SW 1271 (cell line): ENCODE measurements around the gene CYLD.

Experiments used
- DNase-seq, 2 experiments: peaks; one replicate each; lab custom pipeline; 2025; lab: John Stamatoyannopoulos, UW

CYLD gene

DNA sequence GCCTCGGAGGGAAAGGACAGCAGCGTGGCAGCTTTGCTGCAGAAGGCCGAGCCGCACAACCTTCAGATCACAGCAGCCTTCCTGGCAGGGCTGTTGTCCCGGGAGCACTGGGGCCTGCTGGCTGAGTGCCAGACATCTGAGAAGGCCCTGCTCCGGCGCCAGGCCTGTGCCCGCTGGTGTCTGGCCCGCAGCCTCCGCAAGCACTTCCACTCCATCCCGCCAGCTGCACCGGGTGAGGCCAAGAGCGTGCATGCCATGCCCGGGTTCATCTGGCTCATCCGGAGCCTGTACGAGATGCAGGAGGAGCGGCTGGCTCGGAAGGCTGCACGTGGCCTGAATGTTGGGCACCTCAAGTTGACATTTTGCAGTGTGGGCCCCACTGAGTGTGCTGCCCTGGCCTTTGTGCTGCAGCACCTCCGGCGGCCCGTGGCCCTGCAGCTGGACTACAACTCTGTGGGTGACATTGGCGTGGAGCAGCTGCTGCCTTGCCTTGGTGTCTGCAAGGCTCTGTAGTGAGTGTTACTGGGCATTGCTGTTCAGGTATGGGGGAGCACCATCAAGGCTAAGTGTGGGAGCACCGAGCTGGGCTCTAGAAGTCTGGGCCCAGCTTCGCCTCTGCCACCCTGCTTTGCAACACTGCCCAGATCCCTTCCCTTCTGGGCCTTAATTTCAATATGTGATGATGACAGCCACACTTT lies 29.9 kb upstream of the CYLD start:
- DNase-seq: no peak

DNA sequence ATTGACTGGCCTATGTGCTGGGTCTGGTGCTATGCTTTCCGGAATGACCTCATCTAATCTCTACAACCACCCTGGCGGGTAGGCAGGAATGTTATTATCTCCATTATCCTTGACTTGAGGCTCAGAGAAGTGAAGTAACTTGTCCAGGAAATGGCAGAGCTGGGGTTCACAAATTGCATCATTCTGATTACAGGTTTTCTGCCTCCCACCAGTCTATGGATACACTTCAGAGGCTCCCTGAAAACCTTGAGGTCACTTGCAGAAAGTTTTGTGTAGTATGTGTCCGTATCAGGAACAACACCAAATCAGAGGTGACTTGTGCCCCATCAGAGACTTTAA lies 29.4 kb upstream of the CYLD start:
- no peak for DNase-seq

DNA sequence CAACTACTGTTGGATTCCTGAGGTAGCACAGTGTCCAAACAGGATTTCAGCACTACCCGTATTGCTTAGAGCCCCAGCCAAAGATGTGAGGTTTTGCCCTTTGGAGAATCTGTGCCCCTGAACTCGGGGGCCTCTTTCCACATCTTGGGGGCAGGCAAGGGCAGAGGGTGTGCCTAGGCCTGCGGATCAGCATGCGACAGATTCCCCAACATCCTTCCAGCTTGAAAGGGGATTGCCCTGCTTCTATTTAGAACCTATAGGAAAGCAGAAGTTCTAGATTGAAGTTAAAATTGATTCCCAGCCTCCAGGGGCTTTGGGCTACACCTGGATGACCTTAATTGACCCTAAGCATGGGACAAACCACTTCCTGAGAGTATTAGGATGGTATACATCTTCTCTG lies 28.9 kb upstream of the CYLD start:
- DNase-seq: no peak

DNA sequence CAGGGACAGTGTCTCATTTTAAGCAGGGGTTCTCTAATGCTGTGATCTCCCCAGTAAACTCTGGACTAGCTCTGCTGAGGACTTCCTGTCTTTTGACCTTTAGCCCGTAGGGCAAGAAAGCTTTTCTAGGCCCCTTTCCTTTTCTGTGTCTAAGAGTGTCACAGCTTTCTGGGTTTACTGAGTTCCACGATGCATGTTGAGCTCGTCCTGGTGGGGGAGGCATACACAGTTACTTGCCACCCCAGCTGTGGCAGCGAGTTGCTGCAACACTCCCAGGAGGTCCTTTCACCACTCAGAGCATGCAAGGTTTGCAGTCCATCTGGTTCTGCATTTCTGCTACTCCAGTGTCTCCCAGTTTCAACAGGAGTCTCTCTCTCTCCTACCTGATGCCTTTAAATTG lies 24.8 kb upstream of the CYLD start:
- no peak for DNase-seq

DNA sequence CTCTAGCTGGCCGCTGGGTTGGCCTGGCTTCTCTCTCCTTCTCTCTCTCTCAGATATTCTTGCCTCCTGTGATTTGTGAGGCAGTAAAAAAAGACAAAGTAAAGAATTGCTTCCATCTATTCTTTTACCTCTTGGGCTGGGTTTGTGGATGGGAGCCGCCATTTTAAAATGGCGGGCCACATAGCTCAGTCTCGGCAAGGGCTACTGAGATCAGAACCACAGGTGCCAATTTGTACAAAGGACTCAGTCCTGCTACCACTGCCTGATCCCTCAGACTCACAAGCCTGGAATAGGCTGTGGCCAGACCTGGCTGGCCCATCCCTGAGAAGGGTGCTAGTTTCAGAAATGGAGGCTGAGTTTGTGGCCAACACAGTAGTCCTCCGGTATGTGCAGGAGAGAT lies 24.4 kb upstream of the CYLD start:
- DNase-seq: no peak

DNA sequence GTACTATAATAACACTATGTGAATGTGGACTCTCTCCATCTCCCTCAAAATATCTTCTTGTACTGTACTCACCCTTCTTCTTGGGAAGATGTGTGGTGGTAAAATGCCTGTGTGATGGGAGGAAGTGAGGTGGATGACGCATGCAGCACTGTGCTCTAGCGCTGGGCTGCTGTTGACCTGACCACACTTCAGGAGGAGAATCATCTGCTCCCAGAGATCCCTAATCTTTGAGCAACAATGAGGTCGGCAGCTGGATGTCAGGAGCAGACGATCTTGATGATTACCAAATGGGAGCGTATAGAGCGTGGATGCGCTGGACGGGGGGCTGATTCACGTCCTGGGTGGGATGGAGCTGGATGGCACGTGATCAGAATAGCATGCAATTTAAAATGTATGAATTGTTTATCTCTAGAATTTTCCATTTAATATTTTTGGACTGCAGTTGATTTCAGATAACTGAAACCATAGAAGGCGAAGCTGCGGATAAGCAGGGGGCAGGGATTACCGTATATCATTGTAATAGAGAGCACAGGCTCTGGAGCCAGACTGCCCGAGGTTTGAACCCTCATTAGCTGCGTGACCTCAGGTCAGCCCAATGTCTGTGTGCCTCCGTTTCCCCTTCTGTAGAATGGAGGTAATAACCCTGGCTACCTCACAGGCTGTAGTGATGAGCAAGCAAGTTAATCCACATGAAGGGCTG lies 23.7 kb upstream of the CYLD start:
- no peak for DNase-seq

DNA sequence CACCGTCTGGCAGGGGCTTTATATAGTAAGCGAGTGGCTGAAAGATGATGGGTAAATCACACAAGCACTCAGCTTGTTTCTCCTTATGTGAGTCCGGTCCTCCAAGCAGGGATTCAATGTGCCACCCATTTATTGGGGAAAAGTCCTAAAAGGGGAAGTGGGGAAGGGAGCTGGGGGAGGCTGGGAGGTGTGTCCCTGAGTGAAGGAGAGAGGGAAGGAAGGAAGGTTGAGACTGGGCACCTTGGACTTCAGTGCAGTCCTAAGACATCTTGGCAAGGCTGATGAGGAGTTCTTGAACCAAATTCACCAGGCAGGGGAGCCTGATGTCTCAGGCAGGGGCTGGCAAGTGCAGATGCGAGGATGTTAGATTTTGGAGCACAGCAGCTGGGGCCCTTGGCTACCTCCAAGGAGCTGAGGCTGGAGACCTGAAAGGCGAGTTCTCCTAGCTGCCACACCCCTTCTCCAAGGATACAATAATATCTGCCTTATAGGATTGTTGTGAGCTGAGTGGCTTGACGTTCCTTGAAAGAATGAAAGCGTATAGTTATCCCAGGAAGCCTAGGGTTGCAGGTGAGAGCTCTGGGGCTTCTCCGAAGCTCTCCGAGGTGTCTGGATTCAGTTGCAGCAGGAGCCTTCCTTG lies 23.0 kb upstream of the CYLD start:
- no peak for DNase-seq

DNA sequence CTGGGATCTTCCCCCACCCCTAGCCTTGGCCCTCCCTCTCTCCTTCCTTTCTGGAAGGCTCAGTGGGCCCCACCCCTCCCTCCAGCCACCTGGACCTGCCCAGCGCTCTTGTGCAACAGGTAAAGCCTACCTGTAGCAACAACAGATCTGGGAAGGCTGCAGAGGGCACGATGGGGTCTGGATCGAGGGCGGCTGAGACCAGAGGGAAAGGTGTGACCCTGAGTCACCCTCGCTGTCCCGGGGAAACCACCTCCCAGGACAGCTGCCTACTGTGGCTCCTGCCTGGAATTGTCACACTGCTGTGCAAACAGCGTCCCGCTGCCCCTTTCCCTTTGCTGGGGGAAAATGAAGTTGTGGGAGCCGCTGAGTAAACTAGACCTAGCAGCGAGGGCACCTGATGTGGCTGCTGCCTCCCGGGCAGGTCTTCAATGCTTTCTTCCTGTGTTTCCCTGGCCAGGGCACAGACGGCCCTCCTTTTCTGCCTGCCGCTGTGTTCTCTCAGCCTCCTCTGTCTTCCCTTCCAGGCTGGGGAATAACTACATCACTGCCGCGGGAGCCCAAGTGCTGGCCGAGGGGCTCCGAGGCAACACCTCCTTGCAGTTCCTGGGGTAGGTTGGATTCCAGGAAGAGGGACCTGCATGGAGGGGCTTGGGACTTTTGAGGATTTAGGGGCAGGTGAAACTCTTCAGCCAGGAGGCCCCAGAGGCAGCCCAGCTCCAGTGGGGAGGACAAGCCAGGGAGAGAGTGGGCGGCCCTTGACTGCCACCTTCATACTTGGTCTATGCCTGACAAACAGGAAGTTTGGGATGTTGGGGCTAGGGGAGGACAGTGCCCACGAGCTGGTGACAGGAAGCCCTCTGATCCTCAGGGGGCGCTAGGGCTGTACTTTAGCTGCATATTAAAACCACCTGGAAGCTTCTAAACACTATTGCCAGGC lies 22.2 kb upstream of the CYLD start:
- DNase-seq: no peak

DNA sequence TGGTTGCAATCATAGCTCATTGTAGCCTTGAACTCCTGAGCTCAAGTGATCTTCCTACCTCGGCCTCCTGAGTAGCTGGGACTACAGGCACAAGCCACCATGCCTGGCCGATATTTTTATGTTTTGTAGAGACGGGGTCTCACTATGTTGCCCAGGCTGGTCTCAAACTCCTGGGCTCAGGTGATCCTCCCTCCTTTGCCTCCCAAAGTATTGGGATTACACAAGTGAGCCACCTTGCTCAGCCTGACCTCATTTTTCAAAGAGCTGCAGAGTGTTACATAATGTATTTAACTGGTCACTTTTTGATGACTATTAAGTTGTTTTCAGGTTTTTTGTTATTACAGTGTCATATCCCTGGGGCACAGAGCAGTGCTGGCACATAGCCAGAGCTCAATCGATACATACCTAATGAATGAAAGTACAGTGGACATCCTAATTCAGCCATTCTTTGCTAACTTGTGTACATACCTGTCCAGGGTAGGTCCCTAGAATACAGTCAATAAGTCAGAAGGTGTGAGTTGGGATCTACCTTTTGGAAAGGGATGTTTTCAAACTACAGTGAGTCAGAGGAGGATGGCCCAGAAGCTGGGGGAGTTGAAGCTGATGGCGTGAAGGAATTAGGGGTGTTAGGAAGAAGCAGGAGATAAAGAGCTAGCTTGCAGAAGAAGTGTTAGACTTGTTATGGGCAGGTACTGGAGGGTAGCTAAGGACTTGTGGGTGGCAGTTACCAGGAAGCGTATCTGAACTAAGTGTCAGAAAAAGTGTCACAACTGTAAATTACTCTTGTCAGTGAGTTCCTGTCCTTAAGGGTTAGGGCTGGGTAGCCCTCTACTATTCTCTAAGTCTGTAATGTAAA lies 20.1 kb upstream of the CYLD start:
- no peak for DNase-seq

DNA sequence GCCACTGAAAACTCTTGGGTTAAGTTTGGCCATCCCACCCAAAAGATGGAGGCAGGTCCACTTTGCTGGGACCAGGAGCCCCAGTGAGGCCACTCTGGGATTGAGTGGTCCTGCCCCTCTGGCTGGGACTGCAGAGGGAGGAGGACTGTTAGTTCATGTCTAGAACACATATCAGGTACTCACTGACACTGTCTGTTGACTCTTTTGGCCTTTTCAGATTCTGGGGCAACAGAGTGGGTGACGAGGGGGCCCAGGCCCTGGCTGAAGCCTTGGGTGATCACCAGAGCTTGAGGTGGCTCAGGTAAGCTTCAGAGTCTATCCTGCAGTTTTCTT lies 19.5 kb upstream of the CYLD start:
- no peak for DNase-seq

DNA sequence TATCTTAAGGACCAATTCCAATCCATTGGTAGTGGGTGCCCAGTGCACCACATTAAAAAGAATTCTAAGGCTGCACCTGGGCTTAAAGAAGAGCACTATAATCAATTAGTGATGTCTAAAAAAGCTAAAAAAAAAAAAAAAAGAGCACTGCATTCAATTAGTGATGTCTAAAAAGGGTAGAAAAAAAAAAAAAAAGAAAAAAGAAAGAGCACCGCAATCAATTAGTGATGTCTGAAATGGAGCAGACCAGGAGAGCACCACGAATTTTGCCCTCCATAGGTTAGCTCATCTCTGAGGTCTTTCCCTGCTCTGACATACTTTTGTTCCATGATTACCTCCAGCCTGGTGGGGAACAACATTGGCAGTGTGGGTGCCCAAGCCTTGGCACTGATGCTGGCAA lies 18.9 kb upstream of the CYLD start:
- no peak for DNase-seq

DNA sequence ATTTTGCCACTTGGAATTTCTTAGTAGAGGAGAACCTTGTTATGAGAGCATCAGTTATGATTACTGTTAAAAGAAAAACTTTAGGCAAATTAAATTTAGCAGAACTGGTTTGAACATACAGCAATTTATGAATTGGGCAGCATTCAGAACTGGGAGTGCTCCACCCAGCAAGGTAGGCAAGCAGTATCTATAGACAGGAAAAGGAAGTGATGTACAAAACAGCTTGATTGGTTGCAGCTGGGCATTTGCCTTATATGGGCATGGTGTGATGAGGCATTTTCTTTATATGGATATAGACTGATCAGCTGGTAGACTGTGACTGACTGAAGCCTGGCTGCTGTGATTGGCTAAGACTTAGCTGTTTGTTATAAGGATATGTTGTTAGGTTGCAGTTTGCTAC lies 17.6 kb upstream of the CYLD start:
- no peak for DNase-seq

DNA sequence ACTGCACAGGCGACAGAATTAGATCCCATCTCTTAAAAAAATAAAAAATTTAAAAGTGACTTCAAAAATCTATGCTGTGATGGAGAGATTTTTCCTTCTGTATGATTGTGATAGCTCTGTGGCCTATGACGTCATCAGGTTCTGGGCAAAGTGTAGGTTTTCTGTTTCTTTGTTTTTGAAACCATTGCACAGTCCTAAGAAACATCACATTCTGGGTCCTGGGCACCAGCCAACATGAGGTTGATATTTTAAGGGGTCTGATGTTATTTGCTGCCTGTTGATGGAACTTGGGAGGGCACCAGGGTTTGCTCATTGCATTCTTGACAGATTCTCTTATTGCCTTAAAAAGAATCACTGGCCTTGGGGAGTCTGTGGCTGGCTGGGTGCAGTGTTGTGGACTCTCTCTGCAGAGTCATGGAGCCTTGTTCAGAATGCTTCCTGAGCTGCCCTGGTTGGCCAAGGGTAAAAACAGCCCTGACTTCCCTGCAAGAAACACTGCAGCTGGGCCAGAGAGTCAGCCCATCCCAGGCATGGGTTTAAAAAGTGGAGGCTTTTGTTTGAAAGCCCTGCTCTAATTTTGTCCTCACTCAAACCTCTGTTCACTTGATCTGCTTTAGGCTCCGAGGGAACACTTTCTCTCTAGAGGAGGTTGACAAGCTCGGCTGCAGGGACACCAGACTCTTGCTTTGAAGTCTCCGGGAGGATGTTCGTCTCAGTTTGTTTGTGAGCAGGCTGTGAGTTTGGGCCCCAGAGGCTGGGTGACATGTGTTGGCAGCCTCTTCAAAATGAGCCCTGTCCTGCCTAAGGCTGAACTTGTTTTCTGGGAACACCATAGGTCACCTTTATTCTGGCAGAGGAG lies 10.5 kb upstream of the CYLD start:
- DNase-seq: no peak

DNA sequence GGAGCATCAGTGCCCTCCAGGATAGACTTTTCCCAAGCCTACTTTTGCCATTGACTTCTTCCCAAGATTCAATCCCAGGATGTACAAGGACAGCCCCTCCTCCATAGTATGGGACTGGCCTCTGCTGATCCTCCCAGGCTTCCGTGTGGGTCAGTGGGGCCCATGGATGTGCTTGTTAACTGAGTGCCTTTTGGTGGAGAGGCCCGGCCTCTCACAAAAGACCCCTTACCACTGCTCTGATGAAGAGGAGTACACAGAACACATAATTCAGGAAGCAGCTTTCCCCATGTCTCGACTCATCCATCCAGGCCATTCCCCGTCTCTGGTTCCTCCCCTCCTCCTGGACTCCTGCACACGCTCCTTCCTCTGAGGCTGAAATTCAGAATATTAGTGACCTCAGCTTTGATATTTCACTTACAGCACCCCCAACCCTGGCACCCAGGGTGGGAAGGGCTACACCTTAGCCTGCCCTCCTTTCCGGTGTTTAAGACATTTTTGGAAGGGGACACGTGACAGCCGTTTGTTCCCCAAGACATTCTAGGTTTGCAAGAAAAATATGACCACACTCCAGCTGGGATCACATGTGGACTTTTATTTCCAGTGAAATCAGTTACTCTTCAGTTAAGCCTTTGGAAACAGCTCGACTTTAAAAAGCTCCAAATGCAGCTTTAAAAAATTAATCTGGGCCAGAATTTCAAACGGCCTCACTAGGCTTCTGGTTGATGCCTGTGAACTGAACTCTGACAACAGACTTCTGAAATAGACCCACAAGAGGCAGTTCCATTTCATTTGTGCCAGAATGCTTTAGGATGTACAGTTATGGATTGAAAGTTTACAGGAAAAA lies 9.7 kb upstream of the CYLD start:
- DNase-seq: no peak

DNA sequence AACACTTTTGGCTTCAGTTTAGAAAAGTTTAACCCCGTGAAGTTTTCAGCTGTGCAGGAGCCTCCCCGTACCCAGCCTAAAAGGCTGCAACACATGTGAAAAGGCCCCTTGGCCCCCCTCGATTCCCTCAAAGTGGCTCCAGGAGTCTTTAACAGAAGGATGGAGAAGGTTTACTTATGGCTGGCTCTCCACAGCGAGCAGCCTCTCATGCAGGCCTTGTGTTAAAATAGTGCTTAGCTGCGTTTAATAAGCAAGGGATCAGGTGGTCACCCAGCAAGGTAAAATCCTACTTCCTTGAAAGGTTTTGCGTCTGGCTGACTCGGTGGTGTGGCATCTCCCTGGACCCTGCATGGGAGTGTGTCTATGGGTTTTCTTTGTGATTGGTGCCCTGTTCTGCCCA lies 8.4 kb upstream of the CYLD start:
- DNase-seq: no peak

DNA sequence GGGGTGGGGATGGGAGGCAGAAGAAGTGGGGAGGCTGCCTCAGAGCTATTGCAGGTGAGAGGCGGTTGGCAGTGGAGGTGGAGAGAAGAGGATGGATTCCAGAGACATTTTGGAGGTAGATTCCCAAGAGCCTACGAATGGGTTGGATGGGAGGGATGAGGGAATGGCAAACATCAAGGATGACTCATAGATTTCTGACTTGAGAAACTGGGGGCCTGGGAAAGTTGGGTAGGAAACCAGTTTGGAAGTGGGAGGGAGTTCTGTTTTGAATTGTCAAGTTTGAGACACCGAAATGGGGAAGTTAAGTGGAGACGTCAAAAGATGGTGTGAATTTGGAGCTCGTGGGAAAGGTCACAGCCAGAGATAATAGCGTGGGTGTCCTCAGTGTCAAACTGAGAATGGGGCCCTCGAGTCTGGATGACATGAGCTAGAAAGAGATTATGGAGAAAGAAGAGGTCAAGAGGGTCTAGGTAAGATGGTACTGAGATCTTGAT lies 6.2 kb upstream of the CYLD start:
- DNase-seq: no peak

DNA sequence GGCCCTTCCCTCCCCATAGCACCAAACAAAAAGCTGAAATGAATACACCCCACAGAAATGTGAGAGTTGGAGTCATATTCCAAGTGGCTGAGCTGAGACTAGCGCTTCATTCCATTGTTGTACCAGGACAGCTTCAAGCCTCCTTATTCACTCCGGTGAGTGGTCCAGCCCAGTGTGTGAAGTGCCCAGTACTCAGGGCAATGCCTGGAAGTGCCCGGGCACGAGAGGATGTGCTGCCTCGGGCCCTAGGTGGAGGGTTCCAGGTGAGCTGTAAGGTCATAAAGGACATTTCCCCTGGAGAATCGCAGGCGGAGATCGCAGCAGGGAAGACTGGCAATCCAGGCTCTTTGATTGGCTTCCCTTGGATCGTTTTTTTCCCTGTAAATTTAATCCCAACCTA lies 5.4 kb upstream of the CYLD start:
- DNase-seq: no peak

DNA sequence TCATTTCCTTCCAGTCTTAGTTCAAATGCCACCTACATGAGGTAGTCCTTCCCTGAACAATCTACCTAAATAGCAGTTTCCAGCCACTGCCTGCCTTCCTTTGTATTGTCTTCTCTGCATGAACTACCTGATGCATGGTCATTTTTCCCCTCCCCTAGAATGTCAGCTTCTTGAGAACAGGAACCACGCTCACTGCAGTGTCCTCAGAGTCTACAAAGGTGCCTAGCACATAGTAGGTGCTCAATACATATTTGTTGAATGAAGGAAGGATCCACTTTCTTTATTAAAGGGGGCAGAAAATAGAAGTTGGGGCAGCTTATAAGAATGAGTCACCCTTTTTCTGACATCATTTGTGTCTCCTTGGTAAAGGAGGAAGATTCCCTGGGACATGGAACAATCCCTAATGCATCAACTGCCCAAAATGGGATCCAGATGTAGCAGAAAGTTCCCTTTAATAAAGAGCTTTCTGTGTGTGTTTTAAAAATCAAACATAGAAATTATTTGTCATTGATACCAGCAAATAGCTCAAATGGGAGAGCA lies 4.4 kb upstream of the CYLD start:
- DNase-seq: no peak

DNA sequence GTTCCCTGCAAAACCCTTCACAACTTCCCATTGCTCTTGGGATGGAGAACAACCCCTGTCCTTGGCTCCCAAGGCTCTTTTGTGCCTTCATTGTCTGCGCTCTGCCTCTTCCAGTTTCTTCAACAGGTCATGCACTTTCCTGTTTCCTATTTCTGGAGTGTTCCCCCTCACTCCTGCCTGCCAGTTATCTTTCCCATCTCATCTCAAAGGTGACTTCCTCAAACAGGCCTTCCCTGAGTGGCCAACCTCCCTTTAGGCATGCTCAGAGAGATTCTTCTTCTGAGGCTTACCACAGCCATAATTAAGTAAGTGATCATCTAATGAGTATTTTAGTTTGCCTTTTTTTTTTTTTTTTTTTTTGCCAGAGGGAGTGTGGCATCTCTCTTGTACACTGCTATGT lies 2.9 kb upstream of the CYLD start:
- DNase-seq: no peak
